HG03060 (cell line): ENCODE data around the gene ZNF275.
"Not testable (repeated sequence)": the region's sequence is repeated elsewhere in the genome, so short reads cannot be mapped to it uniquely, and the experiment has no call there.

ENCODE experiments used
- ATAC-seq: cut with Tn5 transposase; IDR thresholded peaks from one replicate; pipeline ENCODE4 v1.9.1; 2021; ENCODE audit warnings: low read depth, moderate number of reproducible peaks; ENCODE audit not compliant: unreplicated experiment

ZNF275 gene

DNA sequence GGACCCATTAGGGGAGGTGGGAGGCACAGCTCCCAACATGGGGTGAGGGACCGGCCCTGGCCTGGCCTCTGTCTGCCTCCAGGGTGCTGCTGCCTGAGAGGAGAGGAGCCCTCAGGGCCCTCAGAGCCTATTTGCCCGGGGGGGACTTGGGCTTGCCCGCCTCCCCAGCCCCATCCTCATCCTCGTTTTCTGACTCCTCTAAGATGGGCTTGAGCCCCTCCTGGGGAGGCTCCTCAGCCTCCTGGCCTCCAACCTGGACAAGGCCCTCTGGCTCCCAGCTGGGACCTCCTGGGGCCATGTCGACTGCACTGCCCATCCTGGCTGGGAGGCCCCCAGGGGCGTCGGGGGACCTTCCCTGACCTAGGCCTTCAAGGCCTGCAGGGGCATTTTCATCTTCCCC lies 15.1 kb upstream of the ZNF275 start:
- ATAC-seq: no peak

DNA sequence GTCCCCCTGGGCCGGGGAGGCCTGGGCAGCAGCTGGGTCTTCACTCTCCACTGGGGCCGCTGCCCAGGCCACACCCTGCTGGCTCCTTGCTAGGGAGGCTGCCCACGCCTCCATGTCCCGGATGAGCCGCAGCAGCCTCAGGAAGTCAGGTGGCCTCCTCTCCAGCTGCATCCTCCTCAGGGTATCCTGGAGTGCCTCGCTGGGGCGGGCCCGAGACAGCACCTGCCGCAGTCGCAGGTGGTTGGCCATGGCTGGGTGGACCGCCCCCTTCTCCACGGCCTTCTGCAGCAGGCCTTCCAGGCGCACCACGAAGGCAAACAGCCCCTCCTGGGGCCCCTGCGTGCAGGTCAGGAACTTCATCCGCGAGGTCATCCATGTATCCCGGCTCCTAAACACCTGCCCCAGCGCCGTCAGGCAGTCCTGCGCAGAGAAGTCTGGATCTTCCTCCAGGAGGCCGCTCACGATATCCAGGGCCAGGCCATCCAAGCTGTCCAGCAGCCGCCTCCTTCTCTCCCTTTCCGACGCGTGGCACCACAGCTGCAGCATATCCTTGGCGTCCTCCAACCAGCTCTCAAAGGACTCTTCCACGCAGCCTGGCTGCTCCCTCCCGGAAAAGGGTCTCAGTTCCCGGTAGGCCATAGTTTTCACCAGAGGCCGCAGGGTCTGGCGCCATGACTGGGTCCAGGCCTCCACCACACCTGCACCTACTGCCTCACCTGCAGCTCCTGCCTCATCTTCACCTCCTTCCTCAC lies 14.5 kb upstream of the ZNF275 start:
- ATAC-seq: no peak

DNA sequence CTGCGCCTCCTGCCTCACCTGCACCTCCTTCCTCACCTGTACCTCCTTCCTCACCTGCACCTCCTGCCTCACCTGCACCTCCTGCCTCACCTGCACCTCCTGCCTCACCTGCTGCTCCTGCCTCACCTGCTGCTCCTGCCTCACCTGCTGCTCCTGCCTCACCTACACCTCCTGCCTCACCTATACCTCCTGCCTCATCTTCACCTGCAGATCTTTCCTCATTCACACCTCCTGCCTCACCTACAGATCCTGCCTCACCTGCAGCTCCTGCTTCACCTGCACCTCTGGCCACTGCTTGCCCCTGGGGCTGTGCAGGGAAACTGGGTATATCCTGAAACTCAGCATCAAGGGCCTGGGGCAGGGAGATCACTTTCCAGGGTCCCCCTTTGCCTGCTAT lies 13.9 kb upstream of the ZNF275 start:
- not testable (repeated sequence) for ATAC-seq

DNA sequence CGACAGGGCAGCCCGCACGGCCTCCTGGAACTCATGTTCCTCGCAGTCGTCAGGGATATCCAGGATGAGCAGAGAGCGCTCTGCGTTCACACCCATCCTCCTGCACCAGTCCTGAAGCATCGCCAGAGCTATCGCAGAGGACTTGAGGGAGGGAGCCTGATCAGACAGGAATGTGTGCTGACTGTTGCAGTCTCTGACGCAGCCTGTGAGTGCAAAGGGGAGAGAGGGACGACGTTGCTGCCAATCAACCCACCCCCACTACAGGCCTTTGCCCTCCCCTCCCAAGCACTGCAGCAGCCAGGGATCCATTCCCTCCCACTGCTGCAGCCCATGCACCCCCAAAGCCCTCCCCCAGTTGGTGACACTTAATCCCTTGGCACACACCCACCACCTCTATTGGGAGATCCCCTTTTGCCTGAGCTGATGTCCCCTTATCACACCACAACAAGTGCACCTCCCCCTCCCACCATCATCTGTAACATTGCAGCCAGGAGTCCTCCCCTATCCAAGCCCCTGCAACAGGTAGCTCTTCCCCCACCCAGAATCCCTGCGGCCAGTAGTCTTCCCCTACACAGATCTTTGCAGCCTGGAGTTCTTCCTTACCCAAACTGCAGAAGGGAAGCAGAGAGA lies 13.3 kb upstream of the ZNF275 start:
- ATAC-seq: no peak

DNA sequence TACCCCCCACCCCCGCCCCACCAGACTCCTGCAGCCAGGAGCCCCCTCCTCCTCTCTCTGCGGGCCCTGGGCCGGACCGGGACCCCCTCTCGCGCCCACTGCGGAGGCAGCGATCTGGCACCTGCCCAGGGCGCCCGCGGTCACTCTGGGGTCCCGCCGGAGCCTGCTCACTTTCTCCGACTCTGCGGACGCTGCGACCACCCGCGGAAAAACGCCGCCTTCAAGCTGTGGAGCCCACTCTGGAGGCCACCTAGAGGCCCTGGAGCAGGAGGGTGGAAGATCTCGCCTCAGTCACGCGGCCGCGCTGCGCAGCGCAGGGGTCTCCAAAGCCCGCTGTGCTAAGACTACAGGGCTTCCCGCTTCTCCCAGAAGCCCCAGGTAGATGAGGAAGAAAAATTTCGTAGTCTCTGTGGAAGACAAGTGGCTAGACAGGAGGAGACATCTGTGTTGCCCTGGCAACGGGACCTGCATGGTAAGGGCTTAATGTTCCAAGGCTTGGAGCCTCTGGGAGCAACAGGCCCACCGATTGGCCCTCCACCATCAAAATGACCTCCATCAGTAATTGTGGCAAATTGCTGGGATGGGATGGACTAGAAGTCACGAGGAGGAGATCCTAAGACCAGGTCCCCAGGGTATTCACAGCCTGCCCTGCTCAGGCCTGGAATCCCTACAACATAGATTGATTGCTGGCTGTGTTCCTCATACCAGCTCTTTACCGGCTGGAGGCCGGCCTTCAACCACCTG lies 12.4 kb upstream of the ZNF275 start, which contains the start of gene PNMA6F:
Gene PNMA6F, minus strand, starts transcription at position 387 of the 744 bp plus-strand sequence. CDS start 1,093 bp downstream, outside the sequence.
- ATAC-seq: no peak

DNA sequence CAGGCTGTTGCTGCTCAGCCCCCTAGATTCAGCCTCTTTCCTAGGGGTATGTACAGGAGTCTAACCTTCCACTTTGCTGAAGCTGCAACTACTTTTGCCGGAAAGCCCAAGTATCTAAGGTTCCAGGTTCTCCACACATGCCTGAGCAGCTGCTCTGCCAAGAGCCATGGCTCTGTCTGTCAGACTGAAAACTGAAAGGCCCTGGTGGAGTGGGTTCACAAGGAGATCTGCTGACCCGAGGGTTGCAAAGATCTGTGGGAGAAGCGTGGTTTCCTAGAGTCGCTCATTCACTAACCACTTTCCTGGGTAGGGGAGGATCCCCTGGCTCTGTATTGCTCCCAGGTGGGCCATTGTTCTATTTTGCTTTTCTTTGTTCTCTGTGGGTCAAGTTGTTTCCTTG lies 6.4 kb upstream of the ZNF275 start:
- no peak for ATAC-seq

DNA sequence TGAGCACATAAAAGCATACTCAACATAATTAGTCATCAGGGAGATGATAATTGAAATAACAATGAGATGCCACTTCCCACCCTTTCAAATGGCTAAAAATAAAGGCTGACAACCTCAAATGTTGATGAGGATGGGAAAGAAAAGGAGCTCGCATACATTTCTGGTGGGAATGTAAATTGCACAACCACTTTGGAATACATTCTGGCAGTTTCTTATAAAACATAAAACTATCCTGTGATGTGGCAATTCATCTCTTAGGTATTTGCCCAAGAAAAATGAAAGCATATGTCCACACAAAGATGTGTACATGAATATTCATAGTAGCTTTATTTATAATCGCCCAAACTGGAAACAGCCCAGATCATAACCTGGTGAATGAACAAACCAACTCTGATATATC lies 687 bp upstream of the ZNF275 start:
- ATAC-seq: no peak

DNA sequence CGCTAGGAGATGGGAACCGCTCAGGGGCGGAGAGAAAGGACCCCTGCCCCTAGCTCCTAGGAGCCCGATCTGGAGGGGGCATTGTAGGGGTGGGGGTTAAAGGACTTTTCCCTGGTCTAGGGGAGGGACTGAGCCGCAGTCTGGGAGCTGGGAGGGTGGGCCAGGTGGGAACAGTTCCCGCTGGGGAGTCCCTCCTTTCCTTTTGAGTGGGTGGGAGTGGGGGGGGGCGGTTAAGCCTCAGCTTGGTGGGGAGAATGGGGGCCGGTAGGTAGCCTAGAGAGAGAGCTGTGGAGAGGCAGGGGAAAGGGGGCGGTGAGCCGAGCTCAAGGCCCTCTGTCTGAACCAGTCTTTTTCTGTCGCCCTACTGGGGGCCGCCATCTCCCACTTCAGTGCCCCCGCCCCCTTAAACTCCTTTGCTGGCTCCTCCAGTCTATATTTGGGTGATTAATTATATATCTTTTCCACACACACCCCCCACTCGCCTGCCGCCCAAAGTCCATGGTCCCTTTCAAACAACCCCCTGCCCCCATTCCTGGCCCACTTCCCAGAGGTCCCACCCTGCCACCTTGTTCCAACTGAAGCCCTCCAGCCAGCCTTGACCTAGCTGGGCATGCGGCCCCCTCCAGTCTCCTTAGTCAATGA lies 822 bp downstream of the ZNF275 start:
- no peak for ATAC-seq

DNA sequence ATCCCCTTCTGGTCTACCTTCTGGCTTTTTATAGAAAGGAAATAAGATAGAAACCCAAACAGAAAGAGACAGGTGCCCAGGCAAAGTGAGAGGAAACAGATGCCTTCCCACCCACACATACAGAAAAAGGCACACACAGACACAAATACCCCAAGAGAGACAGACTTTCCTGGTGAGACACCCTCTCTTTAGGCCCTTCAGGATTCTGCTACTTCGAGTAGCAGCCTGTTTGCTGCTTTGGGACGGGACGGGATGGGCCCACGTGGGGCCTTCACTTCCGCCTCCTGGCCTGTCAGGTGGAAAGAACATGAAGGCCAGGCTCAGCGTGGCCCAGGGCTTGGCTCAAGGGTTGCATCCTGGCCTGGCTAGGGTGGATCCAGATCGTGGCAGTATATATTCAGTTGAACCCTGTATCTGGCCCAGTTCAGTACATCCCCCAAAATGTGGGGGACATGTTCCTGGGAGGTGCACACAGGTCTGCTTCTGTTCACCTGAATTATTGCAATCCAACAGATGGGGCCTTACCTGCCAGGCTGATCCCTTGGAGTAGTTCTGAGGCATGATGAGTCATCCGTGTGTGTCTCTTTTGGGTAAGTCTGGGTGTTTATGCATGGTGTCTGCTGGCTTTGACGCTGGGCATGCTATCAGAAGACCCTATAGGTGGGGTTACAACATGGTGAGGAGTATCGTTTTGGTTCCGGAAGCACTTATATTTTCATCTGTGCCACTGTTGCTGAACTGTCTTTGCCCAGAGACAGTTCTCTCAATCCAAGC lies 2.4 kb downstream of the ZNF275 start:
- peak; percentile 44 for ATAC-seq

DNA sequence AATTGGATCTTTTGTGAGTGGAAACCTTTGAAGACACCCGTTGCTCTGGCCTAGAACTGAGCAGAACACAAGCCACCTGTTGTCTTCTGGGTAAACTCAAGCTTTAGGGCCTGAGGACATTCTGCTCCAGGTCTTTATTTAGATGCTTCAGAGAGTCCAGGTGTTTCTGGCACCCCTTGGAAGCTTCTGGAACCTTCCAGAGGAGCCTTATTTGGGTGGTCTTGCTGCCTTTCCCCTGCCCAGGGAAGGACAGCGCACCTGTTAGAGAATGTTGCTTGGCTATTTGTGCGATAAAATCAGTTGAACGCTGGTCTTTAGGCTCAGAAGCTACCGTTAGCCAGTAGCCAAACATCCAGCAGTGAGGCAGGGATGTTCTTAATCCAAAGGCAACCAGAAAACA lies 3.0 kb downstream of the ZNF275 start:
- ATAC-seq: no peak

DNA sequence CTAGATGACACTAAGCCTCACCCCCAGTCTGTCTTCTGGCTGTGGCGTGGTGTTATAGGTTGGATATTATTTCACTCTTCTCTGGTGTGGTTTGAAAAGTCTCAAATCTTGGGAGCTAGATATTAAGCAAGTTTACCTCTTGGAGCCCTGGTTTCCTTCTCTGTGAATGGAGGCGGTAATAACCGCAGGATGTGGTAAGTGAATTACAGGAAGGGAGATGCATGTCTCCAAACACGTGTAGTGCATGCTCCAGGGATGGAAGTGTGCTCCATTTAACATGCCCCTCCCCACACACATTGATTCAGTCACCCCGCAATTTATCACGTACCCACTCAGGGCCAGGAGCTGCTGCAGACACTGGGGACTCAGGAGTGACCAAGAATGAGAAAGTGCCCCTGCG lies 4.9 kb downstream of the ZNF275 start:
- no peak for ATAC-seq

DNA sequence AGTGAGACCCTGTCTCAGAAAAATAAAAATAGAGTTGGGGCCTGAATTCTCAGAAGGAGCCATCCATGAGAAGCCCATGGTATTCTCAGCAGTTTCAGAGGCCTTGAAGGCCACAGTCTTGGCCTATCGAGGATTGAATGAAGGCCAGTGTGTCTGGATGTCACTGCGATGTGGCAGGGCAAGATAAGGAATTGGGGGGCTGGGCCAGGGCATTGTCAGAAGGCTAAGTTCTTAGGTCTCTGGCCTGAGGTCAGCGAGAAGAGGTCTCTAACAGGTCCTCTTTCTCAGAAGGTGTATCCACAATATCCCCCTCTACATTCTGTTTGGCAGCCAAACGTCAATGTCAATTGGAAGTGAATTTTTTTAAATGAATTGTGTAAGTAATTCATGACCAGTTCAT lies 5.7 kb downstream of the ZNF275 start:
- ATAC-seq: no peak

DNA sequence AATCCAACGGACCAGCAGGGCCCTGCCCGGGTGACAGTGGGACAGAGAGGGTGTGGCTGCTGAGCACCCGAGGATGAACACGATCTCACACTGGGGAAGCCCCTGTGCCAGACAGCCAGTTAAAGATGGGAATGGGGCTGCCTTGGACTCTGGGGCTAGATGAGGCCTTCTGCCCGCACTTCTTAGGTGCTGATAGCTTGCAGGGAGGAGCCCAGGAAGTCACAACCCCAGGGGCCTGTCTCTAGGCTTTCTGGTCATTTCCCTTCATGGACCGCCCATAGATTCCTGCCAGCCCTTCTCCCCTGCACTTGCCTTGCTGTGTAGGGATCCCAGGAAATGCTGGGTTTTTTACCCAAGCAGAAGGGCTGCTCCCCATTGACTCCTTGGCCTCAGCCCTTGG lies 6.2 kb downstream of the ZNF275 start:
- no peak for ATAC-seq

DNA sequence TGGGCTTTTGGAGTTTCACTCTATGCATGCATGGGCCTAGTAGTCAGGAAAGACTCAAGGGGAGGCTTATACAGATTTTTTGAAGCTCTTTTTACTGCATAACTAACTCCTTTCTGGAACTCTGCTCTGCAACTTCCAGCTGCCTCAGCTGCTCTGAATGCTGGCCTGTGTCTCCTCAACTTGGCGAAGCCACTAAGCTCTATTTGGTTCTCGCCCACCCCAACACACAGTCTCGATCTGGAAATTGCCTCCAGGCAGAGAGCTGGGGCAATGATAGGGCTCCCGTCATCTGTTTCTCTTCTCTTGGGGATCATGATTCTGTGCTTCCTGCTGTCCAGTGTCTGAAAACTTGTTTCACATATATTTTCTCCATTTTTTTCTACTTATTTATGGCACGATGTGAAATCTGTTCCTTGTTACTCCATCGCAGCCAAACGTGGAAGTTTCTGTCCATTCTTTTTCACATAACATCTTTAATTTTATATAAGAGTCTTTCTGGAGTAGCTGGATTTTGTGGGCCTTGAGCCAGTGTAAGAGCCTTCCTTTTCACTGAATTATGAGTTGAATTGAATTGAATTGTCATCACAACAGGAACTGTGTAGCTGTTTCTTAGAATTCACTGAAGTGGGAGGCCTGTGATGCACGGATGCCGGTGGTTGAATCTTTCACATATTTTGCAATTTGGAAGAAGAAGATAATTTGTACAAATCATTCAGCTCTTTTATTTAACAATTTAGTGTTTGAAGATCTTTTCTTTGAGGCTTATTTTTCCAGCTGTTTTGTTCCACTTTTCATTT lies 9.0 kb downstream of the ZNF275 start:
- ATAC-seq: no peak

DNA sequence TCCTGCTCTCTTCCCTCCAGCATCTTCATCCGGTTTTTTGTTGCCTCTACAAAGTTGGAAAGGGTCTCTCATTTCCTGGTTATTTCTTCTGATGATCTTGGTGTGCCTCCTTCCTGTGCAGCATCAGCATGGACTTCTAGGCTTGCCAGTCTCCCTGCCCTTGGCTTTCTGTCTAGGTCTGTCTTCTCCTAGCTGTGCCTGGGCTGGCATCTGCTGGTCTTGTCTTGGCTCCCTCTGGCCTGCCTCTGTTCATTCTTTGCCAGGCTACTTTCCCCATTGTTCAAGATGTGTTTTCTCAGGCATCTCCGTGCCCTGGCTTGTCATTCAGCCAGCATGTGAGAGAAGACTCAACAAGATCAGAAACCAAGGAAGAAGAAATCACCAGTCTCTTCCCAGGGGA lies 9.7 kb downstream of the ZNF275 start:
- ATAC-seq: no peak

DNA sequence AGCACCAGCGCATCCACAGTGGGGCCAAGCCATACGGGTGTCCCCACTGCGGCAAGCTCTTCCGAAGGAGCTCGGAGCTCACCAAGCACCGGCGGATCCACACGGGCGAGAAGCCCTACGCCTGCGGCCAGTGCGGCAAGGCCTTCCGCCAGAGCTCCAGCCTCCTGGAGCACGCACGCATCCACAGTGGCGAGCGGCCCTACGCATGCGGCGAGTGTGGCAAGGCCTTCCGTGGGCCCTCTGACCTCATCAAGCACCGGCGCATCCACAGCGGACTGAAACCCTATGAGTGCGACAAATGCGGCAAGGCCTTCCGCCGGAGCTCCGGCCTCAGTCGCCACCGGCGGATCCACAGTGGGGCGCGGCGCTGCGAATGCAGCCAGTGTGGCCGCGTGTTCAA lies 13.6 kb downstream of the ZNF275 start:
- no peak for ATAC-seq

DNA sequence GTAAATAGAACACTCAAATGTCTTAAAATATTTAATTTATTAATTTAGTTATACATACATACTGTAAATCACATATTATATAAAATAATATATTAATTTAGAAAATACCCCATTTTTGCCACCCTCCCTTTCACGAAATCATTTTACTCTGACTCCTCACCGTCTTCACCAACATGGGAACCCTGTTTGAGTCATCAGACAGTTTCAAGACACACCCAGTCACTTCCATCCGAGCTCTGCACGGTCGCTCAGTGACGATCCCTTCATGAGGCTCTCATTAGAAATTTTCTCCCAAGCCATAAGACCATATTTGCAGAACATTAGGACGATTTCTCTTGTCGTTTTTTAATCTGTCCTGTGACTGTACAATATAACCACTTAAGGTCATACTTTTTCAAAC lies 14.5 kb downstream of the ZNF275 start:
- no peak for ATAC-seq

DNA sequence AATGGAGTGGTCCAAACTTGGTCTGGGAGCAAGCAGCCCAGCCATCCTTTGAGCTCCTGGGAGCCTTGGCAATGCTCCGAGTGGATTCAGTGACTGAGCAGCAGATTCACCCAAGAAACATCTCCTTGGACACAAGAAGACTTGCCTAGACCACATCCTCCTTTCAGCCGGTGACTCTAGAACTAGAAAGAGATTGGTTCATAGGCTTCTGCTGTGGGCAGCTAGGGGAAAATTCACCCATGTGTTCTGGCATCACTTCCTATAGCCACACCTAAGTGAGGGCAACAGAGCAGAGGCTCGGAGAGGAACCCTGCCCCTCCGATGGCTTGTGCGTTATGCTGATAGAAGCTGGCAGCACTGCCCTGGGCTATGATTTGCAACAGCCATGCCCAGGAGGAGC lies 16.0 kb downstream of the ZNF275 start:
- ATAC-seq: no peak

DNA sequence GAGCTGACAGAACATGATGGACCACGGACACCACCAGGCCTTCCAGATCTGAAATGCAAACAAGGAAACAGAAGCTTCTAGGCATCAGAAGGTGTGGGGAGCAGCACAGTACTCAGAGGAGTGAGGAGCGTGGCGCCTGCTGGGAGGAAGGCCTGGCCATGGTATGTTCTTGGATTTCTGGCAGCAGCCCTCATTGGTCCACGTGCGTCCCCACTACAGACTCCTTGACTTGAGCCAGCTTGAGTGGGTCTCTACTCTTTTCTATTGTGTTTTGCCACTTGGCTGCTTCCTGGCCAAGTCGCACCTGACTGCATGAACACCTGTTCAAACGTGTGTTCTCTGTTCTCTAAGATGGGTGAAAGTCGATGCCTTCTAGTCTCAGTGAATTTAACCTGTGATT lies 18.0 kb downstream of the ZNF275 start:
- ATAC-seq: no peak

DNA sequence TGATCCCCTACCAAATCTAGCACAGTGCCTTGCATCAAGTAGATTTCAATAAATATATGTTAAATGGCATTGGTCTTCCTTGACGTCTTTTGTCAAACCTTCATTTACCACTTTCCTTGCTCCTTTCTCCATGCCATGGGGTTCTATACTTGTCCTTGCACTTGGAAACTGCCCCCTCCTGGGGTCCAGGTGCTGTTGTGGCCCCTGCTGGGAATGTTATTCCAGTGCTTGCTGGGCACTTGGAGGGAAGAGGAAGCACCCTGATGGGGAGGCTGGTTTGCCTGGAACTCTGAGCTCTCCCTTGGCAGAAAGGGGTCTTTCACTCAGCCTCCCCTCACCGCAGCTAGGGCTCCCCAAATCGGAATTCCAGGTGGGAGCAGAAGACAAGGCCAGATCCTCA lies 18.9 kb downstream of the ZNF275 start:
- no peak for ATAC-seq
